ENCODE measurements around the gene KIF5C. TPM values are rescaled to one million over a fixed set of nuclear protein-coding genes. Genes with fewer than 3 reads are reported as not detected.

Gene KIF5C
- total RNA-seq, 1 experiment from 2014 or later: 8.3 TPM

DNA sequence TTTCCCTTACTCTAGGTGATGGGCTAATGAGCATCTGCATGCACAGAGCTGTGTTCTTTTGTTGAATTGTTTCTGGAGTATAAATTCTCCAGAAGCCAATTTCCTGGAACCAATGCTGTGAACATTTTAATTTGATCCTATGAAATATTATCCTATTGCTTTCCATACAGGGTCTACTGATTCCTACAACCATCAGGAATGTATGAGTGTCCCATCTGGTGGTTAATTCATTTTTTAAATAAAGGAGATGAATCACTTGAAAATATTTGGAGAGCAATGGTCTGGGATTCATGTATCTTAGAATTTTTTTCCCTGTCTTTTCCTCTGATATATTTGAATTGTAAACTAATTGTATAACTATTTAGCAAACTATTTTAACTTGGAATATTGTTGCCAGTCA is 14.0 kb downstream of the KIF5C start:
- DNase-seq: no peak
- Histone ChIP-seq H2AFZ (ENCODE audit: low read length) (no peak overlapping the region), H3K79me2 (ENCODE audit: low read length) (no peaks in the 10 kb centered on the region), H3K9ac (ENCODE audit: low read length) (no peak overlapping the region), H3K27ac (ENCODE audit: low read length) (no peak overlapping the region), H3K4me1 (ENCODE audit: low read length) (peaks cover 15% of the 10 kb centered on the region), H3K4me3 (ENCODE audit: low read length) (no peak overlapping the region), H3K27me3 (ENCODE audit: low read length) (0 out of 2 replicates have a peak, but pooled peaks cover 2% of the 10 kb centered on the region), H3K9me3 (ENCODE audit: low read length) (no peaks in the 10 kb centered on the region), H4K20me1 (ENCODE audit: insufficient read depth, low read depth, low read length) (peaks cover 48% of the 10 kb centered on the region), H3K36me3 (ENCODE audit: insufficient read depth, low read length) (no peaks in the 10 kb centered on the region), H3K4me2 (ENCODE audit: low read depth, low read length, poor library complexity, severe bottlenecking) (no peak overlapping the region), H3K9me2 (replicated peaks; ENCODE audit: insufficient read depth, low read length) (no peaks in the 10 kb centered on the region)

DNA sequence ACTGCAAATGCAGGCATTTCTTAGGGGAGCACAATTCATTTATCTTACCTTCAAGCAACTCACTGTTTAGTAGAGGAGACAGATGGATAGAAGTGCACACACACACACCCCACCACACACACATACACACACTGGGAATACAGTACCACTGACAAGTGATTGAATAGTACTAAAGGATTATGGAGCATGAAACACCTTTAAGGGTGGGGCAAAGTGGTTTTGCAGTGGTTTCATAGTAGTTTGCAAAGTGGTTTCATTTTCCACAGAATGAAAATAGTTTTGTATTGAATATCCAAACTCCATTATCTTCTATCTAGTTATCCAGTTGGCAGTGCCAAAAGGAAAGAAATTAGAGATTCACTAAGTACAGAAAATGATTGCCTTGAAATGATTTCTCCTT is 18.9 kb downstream of the KIF5C start:
- no peaks in the 10 kb centered on the region for H3K79me2 ChIP-seq (ENCODE audit: low read length)
- peaks cover 8% of the 10 kb centered on the region for H3K4me1 ChIP-seq (ENCODE audit: low read length)
- no peaks in the 10 kb centered on the region for H3K9me3 ChIP-seq (ENCODE audit: low read length)
- no peak overlapping the region for H3K9ac ChIP-seq (ENCODE audit: low read length)
- no peak overlapping the region for H3K27ac ChIP-seq (ENCODE audit: low read length)
- DNase-seq: no peak
- H3K9me2 ChIP-seq (replicated peaks; ENCODE audit: insufficient read depth, low read length): no peaks in the 10 kb centered on the region
- H2AFZ ChIP-seq (ENCODE audit: low read length): no peak overlapping the region
- H3K4me2 ChIP-seq (ENCODE audit: low read depth, low read length, poor library complexity, severe bottlenecking): no peak overlapping the region
- H4K20me1 ChIP-seq (ENCODE audit: insufficient read depth, low read depth, low read length): peaks cover 45% of the 10 kb centered on the region
- H3K4me3 ChIP-seq (ENCODE audit: low read length): no peak overlapping the region
- H3K27me3 ChIP-seq (ENCODE audit: low read length): 0 out of 2 replicates have a peak, but pooled peaks cover 2% of the 10 kb centered on the region
- H3K36me3 ChIP-seq (ENCODE audit: insufficient read depth, low read length): no peaks in the 10 kb centered on the region

DNA sequence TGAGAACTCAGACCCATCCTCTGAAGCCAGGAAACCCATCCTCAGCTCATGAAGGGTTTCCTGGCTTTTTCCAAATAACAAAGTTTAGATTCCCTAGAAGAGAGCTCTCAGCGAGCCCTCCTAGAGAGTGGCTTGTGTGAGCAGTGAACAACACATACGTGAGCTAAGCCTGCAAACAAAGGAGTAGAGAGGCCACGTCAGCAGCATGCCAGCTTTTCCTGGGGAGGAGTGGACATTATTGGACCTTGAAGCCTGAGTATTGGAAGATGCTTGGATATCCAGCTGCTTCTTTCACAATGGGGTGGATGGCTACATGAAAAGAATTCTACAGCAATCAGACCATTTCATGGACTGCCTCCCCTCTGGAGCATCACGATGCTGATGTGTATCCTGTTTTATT is 21.1 kb downstream of the KIF5C start:
- 0 out of 2 replicates have a peak, but pooled peaks cover 2% of the 10 kb centered on the region for H3K27me3 ChIP-seq (ENCODE audit: low read length)
- no peak overlapping the region for H3K9ac ChIP-seq (ENCODE audit: low read length)
- H3K79me2 ChIP-seq (ENCODE audit: low read length): no peaks in the 10 kb centered on the region
- H3K9me3 ChIP-seq (ENCODE audit: low read length): no peaks in the 10 kb centered on the region
- H3K4me1 ChIP-seq (ENCODE audit: low read length): peaks cover 16% of the 10 kb centered on the region
- DNase-seq: no peak
- peaks cover 38% of the 10 kb centered on the region for H4K20me1 ChIP-seq (ENCODE audit: insufficient read depth, low read depth, low read length)
- H2AFZ ChIP-seq (ENCODE audit: low read length): no peak overlapping the region
- H3K4me3 ChIP-seq (ENCODE audit: low read length): no peak overlapping the region
- H3K4me2 ChIP-seq (ENCODE audit: low read depth, low read length, poor library complexity, severe bottlenecking): no peak overlapping the region
- no peaks in the 10 kb centered on the region for H3K9me2 ChIP-seq (replicated peaks; ENCODE audit: insufficient read depth, low read length)
- no peak overlapping the region for H3K27ac ChIP-seq (ENCODE audit: low read length)
- no peaks in the 10 kb centered on the region for H3K36me3 ChIP-seq (ENCODE audit: insufficient read depth, low read length)

DNA sequence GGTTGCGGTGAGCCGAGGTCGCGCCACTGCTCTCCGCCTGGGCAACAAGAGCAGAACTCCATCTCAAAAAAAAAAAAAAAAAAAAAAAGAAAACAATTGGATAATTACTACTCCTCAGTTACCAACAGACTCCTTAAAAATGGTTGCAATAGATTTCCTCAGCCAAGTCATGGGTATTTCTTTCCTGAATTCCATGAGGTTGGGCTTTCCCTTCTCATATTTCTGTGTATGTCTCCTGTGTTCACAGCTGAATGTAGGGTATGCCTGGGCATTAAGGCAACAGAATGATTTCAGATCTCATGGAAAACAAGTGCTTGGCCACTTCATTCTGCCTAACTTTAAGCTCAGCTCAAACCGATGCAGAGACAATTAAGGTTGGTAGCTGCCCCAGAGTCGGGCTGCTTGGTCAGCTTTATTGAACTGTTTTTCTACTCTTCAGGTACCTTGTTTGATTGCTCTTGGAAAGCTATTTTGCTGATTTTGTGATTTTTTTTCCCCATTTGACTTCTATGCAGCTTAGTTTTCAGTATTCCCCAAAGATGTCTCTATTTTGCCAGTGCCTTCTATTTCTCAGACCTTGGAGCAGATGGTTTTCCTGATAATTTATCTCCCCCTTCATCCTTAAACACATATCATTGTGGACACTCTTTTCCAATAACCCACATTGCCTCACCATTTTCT is 24.8 kb downstream of the KIF5C start:
- Histone ChIP-seq H4K20me1 (ENCODE audit: insufficient read depth, low read depth, low read length) (peaks cover 32% of the 10 kb centered on the region), H3K4me1 (ENCODE audit: low read length) (peaks cover 17% of the 10 kb centered on the region), H2AFZ (ENCODE audit: low read length) (no peak overlapping the region), H3K36me3 (ENCODE audit: insufficient read depth, low read length) (no peaks in the 10 kb centered on the region), H3K9ac (ENCODE audit: low read length) (no peak overlapping the region), H3K27me3 (ENCODE audit: low read length) (no peaks in the 10 kb centered on the region), H3K27ac (ENCODE audit: low read length) (no peak overlapping the region), H3K4me2 (ENCODE audit: low read depth, low read length, poor library complexity, severe bottlenecking) (no peak overlapping the region), H3K9me2 (replicated peaks; ENCODE audit: insufficient read depth, low read length) (no peaks in the 10 kb centered on the region), H3K79me2 (ENCODE audit: low read length) (no peaks in the 10 kb centered on the region), H3K9me3 (ENCODE audit: low read length) (no peaks in the 10 kb centered on the region), H3K4me3 (ENCODE audit: low read length) (no peak overlapping the region)
- no peak for DNase-seq

DNA sequence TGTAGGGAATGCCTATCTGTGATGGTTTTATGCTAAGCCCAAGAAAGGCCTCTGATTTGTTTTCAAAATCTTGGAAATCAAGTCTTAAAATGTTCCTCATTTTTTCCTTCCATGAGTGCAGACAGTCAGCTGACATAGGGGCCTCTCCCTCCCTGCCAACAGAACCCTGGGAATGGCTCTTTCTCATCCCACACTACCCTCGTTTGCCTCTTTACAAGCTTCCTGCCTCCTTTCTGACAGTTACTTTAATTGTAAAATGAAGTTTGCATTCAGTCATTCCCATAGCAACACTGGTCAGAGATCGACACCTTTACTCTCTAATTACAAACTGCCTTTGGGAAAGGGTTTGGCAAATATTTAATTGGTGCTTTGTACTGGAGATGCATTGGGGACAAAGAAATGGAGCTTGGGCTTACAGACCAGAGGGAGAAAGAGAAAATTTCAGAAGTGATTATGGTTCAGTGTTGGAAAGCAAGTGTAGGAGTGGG is 25.4 kb downstream of the KIF5C start:
- Histone ChIP-seq H3K9ac (ENCODE audit: low read length) (no peak overlapping the region), H4K20me1 (ENCODE audit: insufficient read depth, low read depth, low read length) (peaks cover 32% of the 10 kb centered on the region), H3K4me3 (ENCODE audit: low read length) (no peak overlapping the region), H3K27me3 (ENCODE audit: low read length) (no peaks in the 10 kb centered on the region), H3K36me3 (ENCODE audit: insufficient read depth, low read length) (no peaks in the 10 kb centered on the region), H2AFZ (ENCODE audit: low read length) (no peak overlapping the region), H3K9me2 (replicated peaks; ENCODE audit: insufficient read depth, low read length) (no peaks in the 10 kb centered on the region), H3K4me2 (ENCODE audit: low read depth, low read length, poor library complexity, severe bottlenecking) (no peak overlapping the region), H3K27ac (ENCODE audit: low read length) (no peak overlapping the region), H3K9me3 (ENCODE audit: low read length) (no peaks in the 10 kb centered on the region), H3K4me1 (ENCODE audit: low read length) (peaks cover 17% of the 10 kb centered on the region), H3K79me2 (ENCODE audit: low read length) (no peaks in the 10 kb centered on the region)
- no peak for DNase-seq

DNA sequence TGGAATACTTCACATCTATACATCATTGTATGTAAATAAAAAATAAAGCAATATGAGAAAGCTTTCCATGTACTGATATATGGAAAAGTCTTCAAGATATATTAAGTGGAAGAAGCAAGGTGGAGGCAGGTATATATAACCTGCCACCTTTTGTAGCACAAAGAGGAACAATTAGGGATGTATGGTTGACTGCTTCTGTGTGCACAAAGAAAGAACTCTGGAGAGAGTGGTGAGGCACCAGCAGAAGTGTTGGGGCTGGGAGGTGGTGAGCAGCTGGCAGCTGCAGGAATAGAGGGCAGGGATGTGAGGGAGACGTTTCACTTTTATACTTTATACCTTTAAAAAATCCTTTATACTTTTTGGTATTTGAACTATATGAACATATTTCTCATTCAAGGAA is 26.1 kb downstream of the KIF5C start:
- no peak for DNase-seq
- Histone ChIP-seq H3K9me2 (replicated peaks; ENCODE audit: insufficient read depth, low read length) (no peaks in the 10 kb centered on the region), H3K79me2 (ENCODE audit: low read length) (no peaks in the 10 kb centered on the region), H4K20me1 (ENCODE audit: insufficient read depth, low read depth, low read length) (peaks cover 25% of the 10 kb centered on the region), H3K4me3 (ENCODE audit: low read length) (no peak overlapping the region), H3K27ac (ENCODE audit: low read length) (no peak overlapping the region), H3K4me1 (ENCODE audit: low read length) (peaks cover 17% of the 10 kb centered on the region), H3K4me2 (ENCODE audit: low read depth, low read length, poor library complexity, severe bottlenecking) (peak overlapping the region; percentile 19), H3K9ac (ENCODE audit: low read length) (no peak overlapping the region), H3K36me3 (ENCODE audit: insufficient read depth, low read length) (no peaks in the 10 kb centered on the region), H3K9me3 (ENCODE audit: low read length) (no peaks in the 10 kb centered on the region), H2AFZ (ENCODE audit: low read length) (no peak overlapping the region), H3K27me3 (ENCODE audit: low read length) (no peaks in the 10 kb centered on the region)

DNA sequence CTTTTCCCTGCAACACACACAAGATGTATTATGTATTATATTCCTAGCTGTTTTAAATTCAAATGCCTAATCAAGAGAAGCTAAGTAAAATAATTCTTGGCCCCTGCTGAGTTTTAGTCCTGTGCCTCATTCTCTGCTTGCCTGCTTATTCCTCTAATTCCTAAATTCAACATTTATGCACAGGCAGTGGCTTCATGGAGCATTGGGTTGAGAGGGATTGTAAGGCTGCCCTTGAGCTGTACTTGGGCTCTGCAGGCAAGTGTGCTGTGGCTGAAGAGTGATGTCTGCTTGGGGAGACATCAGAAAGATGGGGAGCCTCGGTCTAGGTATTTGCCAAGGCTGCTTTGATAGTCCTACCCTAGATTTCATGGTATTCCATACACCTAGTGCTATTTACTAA is 27.8 kb downstream of the KIF5C start:
- Histone ChIP-seq H3K9me2 (replicated peaks; ENCODE audit: insufficient read depth, low read length) (no peaks in the 10 kb centered on the region), H3K4me2 (ENCODE audit: low read depth, low read length, poor library complexity, severe bottlenecking) (no peak overlapping the region), H3K9me3 (ENCODE audit: low read length) (no peaks in the 10 kb centered on the region), H4K20me1 (ENCODE audit: insufficient read depth, low read depth, low read length) (peaks cover 15% of the 10 kb centered on the region; the same call in 1 of the 2 replicates), H3K9ac (ENCODE audit: low read length) (no peak overlapping the region), H3K79me2 (ENCODE audit: low read length) (no peaks in the 10 kb centered on the region), H3K4me1 (ENCODE audit: low read length) (peaks cover 22% of the 10 kb centered on the region), H3K36me3 (ENCODE audit: insufficient read depth, low read length) (no peaks in the 10 kb centered on the region), H3K27me3 (ENCODE audit: low read length) (no peaks in the 10 kb centered on the region), H2AFZ (ENCODE audit: low read length) (no peak overlapping the region), H3K27ac (ENCODE audit: low read length) (no peak overlapping the region), H3K4me3 (ENCODE audit: low read length) (no peak overlapping the region)
- DNase-seq: no peak

DNA sequence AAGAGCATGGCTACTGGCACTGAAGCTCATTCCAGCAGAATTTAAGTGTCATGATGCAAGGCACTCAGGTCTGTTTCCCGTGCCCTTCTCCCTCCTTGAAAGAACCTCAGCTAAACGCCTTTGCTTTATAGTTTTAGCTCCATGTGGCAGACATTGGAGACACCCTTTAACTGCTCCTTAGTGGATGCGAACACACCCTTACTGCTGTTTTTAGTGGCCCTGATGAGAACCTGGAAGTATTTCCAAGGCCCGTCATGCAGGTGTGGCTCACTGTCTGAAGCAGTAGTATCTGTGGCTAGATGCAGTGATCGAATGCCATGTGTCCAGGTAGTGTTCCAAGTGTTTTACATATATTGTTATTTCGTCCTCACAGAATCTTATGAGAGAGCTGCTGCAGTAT is 28.3 kb downstream of the KIF5C start:
- Histone ChIP-seq H3K9me3 (ENCODE audit: low read length) (no peaks in the 10 kb centered on the region), H3K4me2 (ENCODE audit: low read depth, low read length, poor library complexity, severe bottlenecking) (no peak overlapping the region), H3K4me3 (ENCODE audit: low read length) (no peak overlapping the region), H3K36me3 (ENCODE audit: insufficient read depth, low read length) (no peaks in the 10 kb centered on the region), H3K9me2 (replicated peaks; ENCODE audit: insufficient read depth, low read length) (no peaks in the 10 kb centered on the region), H4K20me1 (ENCODE audit: insufficient read depth, low read depth, low read length) (peaks cover 10% of the 10 kb centered on the region; the same call in 1 of the 2 replicates), H3K4me1 (ENCODE audit: low read length) (peaks cover 22% of the 10 kb centered on the region), H2AFZ (ENCODE audit: low read length) (no peak overlapping the region), H3K27me3 (ENCODE audit: low read length) (no peaks in the 10 kb centered on the region), H3K27ac (ENCODE audit: low read length) (no peak overlapping the region), H3K9ac (ENCODE audit: low read length) (no peak overlapping the region), H3K79me2 (ENCODE audit: low read length) (no peaks in the 10 kb centered on the region)
- no peak for DNase-seq
